Testis (tissue), 3 donors: ENCODE results near the gene ARFIP2. TPM values are rescaled to one million over a fixed set of nuclear protein-coding genes. Genes with fewer than 3 reads are reported as not detected.

Experiments
- DNase-seq: peaks from one replicate; pipeline ENCODE4 v3.0.0-alpha.2; 2019
- H3K27ac ChIP-seq, 2 donors: fragments of 200-600 bp; sonication (generic); one replicate each; pipeline ENCODE4 v1.5.1; 2019
- H3K27me3 ChIP-seq: fragments of 200-600 bp; sonication (generic); one replicate; pipeline ENCODE4 v1.5.1; 2019
- H3K36me3 ChIP-seq: fragments of 200-600 bp; sonication (generic); one replicate; pipeline ENCODE4 v1.5.1; 2017; ENCODE audit warnings: low read depth; ENCODE audit errors: missing control alignments
- H3K4me1 ChIP-seq: fragments of 200-600 bp; sonication (generic); one replicate; pipeline ENCODE4 v1.5.1; 2019
- H3K4me3 ChIP-seq, 2 donors: fragments of 200-600 bp; sonication (generic); one replicate each; pipeline ENCODE4 v1.5.1; 2017 to 2019
- H3K9me3 ChIP-seq: fragments of 200-600 bp; sonication (generic); one replicate; pipeline ENCODE4 v1.5.1; 2017
- CTCF ChIP-seq, 3 experiments: fragments of 450-650 bp in 2 of 3; fragments of 200-600 bp in 1 of 3; sonication (generic) in 1 of 3; IDR thresholded peaks; one replicate each; pipeline ENCODE4 v1.5.1; 2016 to 2019; ENCODE audit warnings: antibody characterized with exemption in 3 of 3, mild to moderate bottlenecking in 2 of 3, moderate library complexity in 1 of 3
- POLR2A ChIP-seq: fragments of 450-650 bp; IDR thresholded peaks from one replicate; pipeline ENCODE4 v1.6.1; 2017; ENCODE audit warnings: antibody characterized with exemption, mild to moderate bottlenecking, moderate library complexity
- WGBS, 2 donors: methylation state at CpG; one replicate each; pipeline ENCODE4 v1.1.5; 2018; 5-methylcytosine and 5-hydroxymethylcytosine counted together
- intact Hi-C: fragments of 100-400 bp; cut with DNase I; formaldehyde crosslinking; loops from one replicate; pipeline ENCODE4 v1.15.1; 2023; ENCODE audit warnings: low total_unique reads
- polyA plus RNA-seq: library from polyadenylated mRNA; stranded (reverse); fragments of 350-450 nt; fragmentation: Illumina TruSeq; extraction: RNeasy Lipid Tissue Mini Kit (QIAGEN cat#74804); gene quantifications from one replicate; pipeline ENCODE4 v1.2.3, GENCODE V29; 2014; ENCODE audit warnings: low read depth, low replicate concordance; ENCODE audit not compliant: insufficient read depth
- total RNA-seq, 2 donors: library from RNA; depleted of rRNA; stranded (reverse); fragments of >200 nt; gene quantifications; one replicate each; pipeline ENCODE4 v1.2.3, GENCODE V29; 2016

The ARFIP2 gene
- total and polyA plus RNA-seq, 3 donors from 2014 or later, result 56.1 to 80.1 (median 70.2) TPM

DNA sequence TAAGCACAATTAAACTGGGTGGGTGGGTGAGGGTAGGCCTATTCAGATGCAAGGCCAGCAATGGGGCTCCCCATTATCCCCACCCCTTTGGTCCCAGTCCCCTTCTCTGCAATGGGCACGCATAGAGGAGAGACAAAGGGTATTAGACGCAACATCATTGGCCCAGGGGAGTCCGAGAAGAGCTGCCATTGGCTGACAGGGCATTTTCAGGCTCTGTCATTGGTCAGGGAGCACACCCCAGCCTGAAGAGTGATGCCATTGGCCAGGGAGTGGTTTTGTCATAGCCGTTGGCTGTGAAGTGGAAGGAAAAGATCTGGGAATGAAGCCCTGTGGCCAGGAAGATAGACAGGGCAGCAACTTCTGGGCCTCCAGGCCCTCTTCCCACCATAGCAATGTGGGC lies 4.6 kb downstream of the ARFIP2 start:
- 80 to 94% methylated on average over 1 to 4 of the region's 4 CpGs for WGBS, 2 donors
- Histone ChIP-seq H3K9me3 (no peaks in the 10 kb centered on the region), H3K27ac (no peak overlapping the region), H3K36me3 (no peaks in the 10 kb centered on the region), H3K4me1 (peaks cover 16% of the 10 kb centered on the region), H3K27me3 (no peaks in the 10 kb centered on the region), H3K4me3 (no peak overlapping the region)
- no peak for TF ChIP-seq CTCF (IDR thresholded peaks at IDR 0.05)
- no peak for TF ChIP-seq POLR2A
- no peak for DNase-seq
- intact Hi-C loops, result no loop called here

DNA sequence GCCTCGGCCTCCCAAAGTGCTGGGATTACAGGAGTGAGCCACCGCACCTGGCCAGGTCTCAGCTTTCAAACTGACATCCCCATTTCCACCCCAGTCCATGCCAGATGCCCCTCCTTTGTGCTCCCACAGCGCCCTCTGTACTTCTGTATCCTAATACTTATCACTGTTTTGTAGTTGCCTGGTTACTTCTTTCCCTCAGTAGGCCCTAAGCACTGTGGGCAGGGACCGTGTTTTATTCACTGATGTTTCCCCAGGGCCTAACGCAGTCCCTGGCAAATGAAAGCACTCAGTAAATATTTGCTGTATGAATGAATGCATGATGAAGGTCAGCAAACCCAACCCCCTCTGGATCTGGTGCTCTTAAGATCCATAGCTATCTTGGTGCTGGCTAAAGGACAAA lies 5.2 kb downstream of the ARFIP2 start:
- H3K9me3 ChIP-seq, result no peaks in the 10 kb centered on the region
- no peaks in the 10 kb centered on the region for H3K27me3 ChIP-seq
- DNase-seq, result no peak
- H3K4me1 ChIP-seq, result peaks cover 16% of the 10 kb centered on the region
- H3K27ac ChIP-seq, result no peak overlapping the region
- WGBS, 2 donors, result 72 to 80% methylated on average over 5 of the region's 5 CpGs
- H3K36me3 ChIP-seq, result no peaks in the 10 kb centered on the region
- intact Hi-C loops, result no loop called here
- TF ChIP-seq POLR2A, result no peak
- no peak for TF ChIP-seq CTCF (IDR thresholded peaks at IDR 0.05)
- no peak overlapping the region for H3K4me3 ChIP-seq

- H3K27me3 ChIP-seq, result no peaks in the 10 kb centered on the region
- intact Hi-C loops, result no loop called here
- TF ChIP-seq POLR2A, result no peak
- no peak for TF ChIP-seq CTCF (IDR thresholded peaks at IDR 0.05)
Measured at GRCh38 chr11:6474806-6475500, 6.2 kb downstream of the ARFIP2 start.

GRCh38 chr11:6474413-6474792 lies 6.7 kb downstream of the ARFIP2 start:
- Histone ChIP-seq H3K4me1 (peaks cover 10% of the 10 kb centered on the region), H3K27ac (peak overlapping the region; percentile 82 to 86), H3K36me3 (no peaks in the 10 kb centered on the region), H3K4me3 (peak overlapping the region; percentile 81 to 82), H3K9me3 (no peaks in the 10 kb centered on the region), H3K27me3 (no peaks in the 10 kb centered on the region)
- intact Hi-C loops, result no loop called here
- no peak for TF ChIP-seq POLR2A
- no peak for TF ChIP-seq CTCF (IDR thresholded peaks at IDR 0.05)
- DNase-seq, result no peak
- WGBS, 2 donors, result 27 to 31% methylated on average over 5 to 7 of the region's 7 CpGs

More at GRCh38 chr11:6474806-6475500, 6.2 kb downstream of the ARFIP2 start:
- no peak overlapping the region for H3K4me3 ChIP-seq
- WGBS, 2 donors, result 50 to 73% methylated on average over 1 to 3 of the region's 3 CpGs
- H3K27ac ChIP-seq, result no peak overlapping the region
- H3K4me1 ChIP-seq, result peaks cover 10% of the 10 kb centered on the region
- H3K9me3 ChIP-seq, result no peaks in the 10 kb centered on the region
- H3K36me3 ChIP-seq, result no peaks in the 10 kb centered on the region
- DNase-seq, result no peak
